Endothelial cell of umbilical vein (primary cell): ENCODE data around the gene SELENOO. TPM values are rescaled to one million over a fixed set of nuclear protein-coding genes. Genes with fewer than 3 reads are reported as not detected.

Experiments used
- BruUV-seq: library from RNA; stranded (reverse); fragments of 400-500 nt; replicated peaks from 2 replicates; lab custom pipeline; 2021; lab: Mats Ljungman, UMichigan
- CTCF ChIA-PET: fragments of 300-600, 350-600 bp; sonication (Branson Sonifier 250); formaldehyde crosslinking; loops from one replicate; lab custom pipeline; 2021; ENCODE audit warnings: antibody characterized with exemption, inconsistent platforms; lab: Charles Lee
- POLR2A ChIA-PET: fragments of 300-600, 350-600 bp; sonication (Branson Sonifier 250); formaldehyde crosslinking; loops from one replicate; lab custom pipeline; 2021; ENCODE audit warnings: antibody characterized with exemption, inconsistent platforms; lab: Charles Lee
- DNase-seq: peaks from one replicate; pipeline ENCODE4 v3.0.0-alpha.2; 2011; ENCODE audit warnings: low read depth, low spot score
- FAIRE-seq: peaks from 2 replicates; lab custom pipeline; 2011; peaks lifted over from hg19 to GRCh38; lab: Jason Lieb, UNC
- H2AFZ ChIP-seq: 2 replicates; pipeline ENCODE4 v1.6.0; 2012; ENCODE audit warnings: low read depth, low read length, control low read depth, inconsistent platforms
- H3K27ac ChIP-seq: 2 replicates; pipeline ENCODE4 v1.5.1; 2011; ENCODE audit warnings: low read depth, mild to moderate bottlenecking, control low read depth, low read length, moderate library complexity; ENCODE audit not compliant: insufficient read depth
- H3K27me3 ChIP-seq, 2 experiments: 2 replicates each; pipeline versions ENCODE4 v1.6.0 to v1.6.1; 2011; ENCODE audit warnings: low read length in 2 of 2, mixed read lengths in 1 of 2; ENCODE audit not compliant: control insufficient read depth in 2 of 2, insufficient read depth in 2 of 2
- H3K36me3 ChIP-seq, 2 experiments: 2 replicates in 1 of 2; 3 replicates in 1 of 2; pipeline ENCODE4 v1.5.1; 2011; ENCODE audit warnings: low read length in 2 of 2, mild to moderate bottlenecking in 1 of 2, moderate library complexity in 1 of 2; ENCODE audit not compliant: control insufficient read depth in 2 of 2, insufficient read depth in 2 of 2; ENCODE audit errors: extremely low read depth in 1 of 2
- H3K4me1 ChIP-seq: 3 replicates; pipeline ENCODE4 v1.5.1; 2011; ENCODE audit warnings: mild to moderate bottlenecking, low read length; ENCODE audit not compliant: control insufficient read depth, insufficient read depth; ENCODE audit errors: extremely low read depth
- H3K4me2 ChIP-seq: 2 replicates; pipeline ENCODE4 v1.6.1; 2011; ENCODE audit warnings: low read length, control low read depth, mixed read lengths; ENCODE audit not compliant: insufficient read depth
- H3K4me3 ChIP-seq, 3 experiments: fragments of 200-600 bp in 1 of 3; sonication (generic), shearing (Covaris generic) in 1 of 3; replicated peaks in 1 of 3; 2 replicates each; pipeline ENCODE4 v1.5.1; 2011 to 2016; ENCODE audit warnings: control low read depth in 3 of 3, low read length in 3 of 3, mild to moderate bottlenecking in 2 of 3, inconsistent platforms in 1 of 3, low read depth in 1 of 3, moderate library complexity in 1 of 3; ENCODE audit not compliant: insufficient read depth in 1 of 3
- H3K79me2 ChIP-seq: 2 replicates; pipeline ENCODE4 v1.6.0; 2012; ENCODE audit warnings: low read length, inconsistent platforms; ENCODE audit not compliant: control insufficient read depth, insufficient read depth
- H3K9ac ChIP-seq: replicated peaks from 2 replicates; pipeline ENCODE3; 2011; ENCODE audit warnings: low read length, control low read depth; ENCODE audit not compliant: insufficient read depth; ENCODE audit errors: extremely low read depth
- H3K9me1 ChIP-seq: replicated peaks from 3 replicates; pipeline ENCODE4 v1.6.0; 2011; ENCODE audit warnings: mild to moderate bottlenecking, low read length; ENCODE audit not compliant: control insufficient read depth, insufficient read depth; ENCODE audit errors: extremely low read depth
- H3K9me3 ChIP-seq: replicated peaks from 2 replicates; pipeline ENCODE4 v1.5.1; 2012; ENCODE audit warnings: low read length, inconsistent platforms; ENCODE audit not compliant: control insufficient read depth, insufficient read depth
- H4K20me1 ChIP-seq: replicated peaks from 2 replicates; pipeline ENCODE3; 2011; ENCODE audit warnings: mild to moderate bottlenecking, low read length; ENCODE audit not compliant: control insufficient read depth, insufficient read depth; ENCODE audit errors: extremely low read depth
- EZH2 ChIP-seq: IDR thresholded peaks from 2 replicates; pipeline ENCODE4 v1.6.1; 2012; ENCODE audit warnings: borderline replicate concordance, low read depth, mild to moderate bottlenecking, moderate library complexity, low read length, inconsistent platforms; ENCODE audit not compliant: severe bottlenecking
- FOS ChIP-seq: IDR thresholded peaks from 2 replicates; pipeline ENCODE4 v1.6.1; 2011; ENCODE audit warnings: mild to moderate bottlenecking, low read length, moderate library complexity, borderline replicate concordance; ENCODE audit not compliant: insufficient read depth
- JUN ChIP-seq: IDR thresholded peaks from 2 replicates; pipeline ENCODE4 v1.6.1; 2011; ENCODE audit warnings: borderline replicate concordance, low read depth; ENCODE audit not compliant: insufficient read length, insufficient read depth
- MAX ChIP-seq: IDR thresholded peaks from 2 replicates; pipeline ENCODE4 v1.6.1; 2011; ENCODE audit not compliant: insufficient read depth, insufficient read length
- POLR2A ChIP-seq: IDR thresholded peaks from 2 replicates; pipeline ENCODE4 v1.6.1; 2012; ENCODE audit warnings: low read depth, mild to moderate bottlenecking, control low read depth, low read length
- dilution Hi-C: fragments of 300-500 bp; cut with MboI; formaldehyde crosslinking; loops from one replicate; pipeline ENCODE4 v1.15.0; 2019; ENCODE audit warnings: low sequenced_read_pairs; ENCODE audit not compliant: extremely low pct_ligation_motif_present
- intact Hi-C: fragments of 100-400 bp; cut with micrococcal nuclease; formaldehyde crosslinking; loops from one replicate; pipeline ENCODE4 v1.10.0; 2022
- polyA plus RNA-seq, 4 experiments: library from polyadenylated mRNA; depleted of rRNA in 3 of 4; stranded (reverse) in 3 of 4; unstranded in 1 of 4; fragments of >200 nt; gene quantifications; 2 replicates each; pipeline versions ENCODE4 v1.2.1 to v1.2.3, GENCODE V29; 2011 to 2012; ENCODE audit warnings: missing spikeins in 1 of 4
- total RNA-seq: library from RNA; stranded (reverse); gene quantifications from 2 replicates; pipeline ENCODE4 v1.2.3, GENCODE V29; 2021
- TF ChIP-seq, protein P1 (sequence below), 2 donors: IDR thresholded peaks; 1 replicate in 1 of 2; 2 replicates in 1 of 2; pipeline ENCODE4 v1.5.1; 2011; ENCODE audit warnings: low read length in 2 of 2, mild to moderate bottlenecking in 2 of 2, moderate library complexity in 2 of 2, control low read depth in 1 of 2, inconsistent platforms in 1 of 2, low read depth in 1 of 2; ENCODE audit not compliant: insufficient read depth in 1 of 2; ENCODE audit errors: extremely low read depth in 1 of 2

The SELENOO gene
- total and polyA plus RNA-seq, 2 donors (not counting 3 experiments of a cell fraction or from before 2014, with no cell fraction given), result 24.1 to 37.5 TPM

DNA sequence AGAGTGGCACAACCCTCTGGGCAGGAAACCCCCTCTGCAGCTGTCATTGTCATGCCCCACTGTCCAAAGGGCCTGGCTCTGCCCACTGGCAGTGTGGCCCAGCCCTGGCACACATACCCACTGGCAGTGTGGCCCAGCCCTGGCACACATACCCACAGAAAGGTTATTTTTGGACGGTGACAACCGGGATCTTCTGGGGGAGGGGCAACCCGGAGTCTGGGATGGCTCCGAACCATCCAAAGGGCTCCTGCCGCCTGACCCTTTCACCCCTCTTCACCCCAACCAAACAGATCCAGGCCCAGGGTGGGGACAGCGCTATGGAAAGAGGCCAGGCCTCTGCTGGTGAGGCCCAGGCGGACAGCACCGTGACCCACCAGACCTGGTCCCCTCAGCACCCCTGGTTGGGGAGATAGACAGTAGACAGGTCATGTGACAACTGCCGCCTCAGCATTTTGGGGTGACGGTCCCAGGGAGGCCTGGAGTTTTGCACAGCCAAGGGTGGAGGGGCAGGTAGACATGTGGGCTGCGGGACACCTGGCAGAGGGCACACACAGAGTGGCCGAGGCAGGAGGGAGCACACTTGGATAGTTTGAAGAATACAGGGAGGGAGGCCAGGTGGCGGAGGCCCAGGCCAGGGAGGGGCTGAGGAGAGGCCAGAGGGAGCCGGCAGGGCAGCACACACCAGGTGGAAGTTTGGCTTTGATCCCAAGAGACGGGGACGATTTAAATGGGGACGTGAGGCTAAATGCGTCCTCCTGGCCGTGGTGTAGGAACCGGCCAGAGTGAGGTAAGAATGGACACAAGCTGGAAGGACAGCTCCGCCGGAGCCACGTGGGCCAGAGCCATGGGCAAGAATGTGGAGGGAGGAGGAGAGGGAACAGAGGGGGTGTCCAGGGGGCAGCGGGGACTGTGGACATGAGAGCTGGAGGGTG is 57.8 kb downstream of the SELENOO start:
- TF ChIP-seq FOS (no peak), POLR2A (no peak), JUN (no peak), MAX (no peak), EZH2 (no peak)
- TF ChIP-seq, protein P1, sequence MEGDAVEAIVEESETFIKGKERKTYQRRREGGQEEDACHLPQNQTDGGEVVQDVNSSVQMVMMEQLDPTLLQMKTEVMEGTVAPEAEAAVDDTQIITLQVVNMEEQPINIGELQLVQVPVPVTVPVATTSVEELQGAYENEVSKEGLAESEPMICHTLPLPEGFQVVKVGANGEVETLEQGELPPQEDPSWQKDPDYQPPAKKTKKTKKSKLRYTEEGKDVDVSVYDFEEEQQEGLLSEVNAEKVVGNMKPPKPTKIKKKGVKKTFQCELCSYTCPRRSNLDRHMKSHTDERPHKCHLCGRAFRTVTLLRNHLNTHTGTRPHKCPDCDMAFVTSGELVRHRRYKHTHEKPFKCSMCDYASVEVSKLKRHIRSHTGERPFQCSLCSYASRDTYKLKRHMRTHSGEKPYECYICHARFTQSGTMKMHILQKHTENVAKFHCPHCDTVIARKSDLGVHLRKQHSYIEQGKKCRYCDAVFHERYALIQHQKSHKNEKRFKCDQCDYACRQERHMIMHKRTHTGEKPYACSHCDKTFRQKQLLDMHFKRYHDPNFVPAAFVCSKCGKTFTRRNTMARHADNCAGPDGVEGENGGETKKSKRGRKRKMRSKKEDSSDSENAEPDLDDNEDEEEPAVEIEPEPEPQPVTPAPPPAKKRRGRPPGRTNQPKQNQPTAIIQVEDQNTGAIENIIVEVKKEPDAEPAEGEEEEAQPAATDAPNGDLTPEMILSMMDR (IDR thresholded peaks at IDR 0.05; ENCODE audit: extremely low read depth in 1 of 2, insufficient read depth in 1 of 2, low read depth in 1 of 2, low read length in 2 of 2), result no peak
- H3K36me3 ChIP-seq, result peaks cover 0 to 32% of the 10 kb centered on the region in 2 experiments
- H3K9me3 ChIP-seq, result no peaks in the 10 kb centered on the region
- FAIRE-seq (no peak), DNase-seq (no peak)
- no peak overlapping the region for H3K4me3 ChIP-seq
- H4K20me1 ChIP-seq, result no peaks in the 10 kb centered on the region
- no peaks in the 10 kb centered on the region for H3K27me3 ChIP-seq
- H3K27ac ChIP-seq, result no peak overlapping the region
- ChIA-PET POLR2A (no interaction called here), CTCF (no interaction called here)
- no peaks in the 10 kb centered on the region for H3K9me1 ChIP-seq
- H3K4me2 ChIP-seq, result no peak overlapping the region
- H3K4me1 ChIP-seq, result peaks cover 11% of the 10 kb centered on the region
- peaks cover 22% of the 10 kb centered on the region for H3K79me2 ChIP-seq
- dilution Hi-C loops (no loop called here), intact Hi-C loops (no loop called here)
- no peak overlapping the region for H3K9ac ChIP-seq
- TSS peak; percentile 3 for BruUV-seq
- no peak overlapping the region for H2AFZ ChIP-seq
